Left kidney (tissue), 2 donors: ENCODE data around the gene OR5K2. TPM values are rescaled to one million over a fixed set of nuclear protein-coding genes. Genes with fewer than 3 reads are reported as not detected.

Source experiments
- DNase-seq: peaks from one replicate; pipeline ENCODE4 v3.0.0-alpha.2; 2013
- polyA plus RNA-seq: library from polyadenylated mRNA; unstranded; fragments of 120-200 nt; gene quantifications from one replicate; pipeline ENCODE4 v1.2.1, GENCODE V29; 2013; ENCODE audit not compliant: insufficient read length

OR5K2 gene
- polyA plus RNA-seq, 1 donor: 1.2 TPM

DNA sequence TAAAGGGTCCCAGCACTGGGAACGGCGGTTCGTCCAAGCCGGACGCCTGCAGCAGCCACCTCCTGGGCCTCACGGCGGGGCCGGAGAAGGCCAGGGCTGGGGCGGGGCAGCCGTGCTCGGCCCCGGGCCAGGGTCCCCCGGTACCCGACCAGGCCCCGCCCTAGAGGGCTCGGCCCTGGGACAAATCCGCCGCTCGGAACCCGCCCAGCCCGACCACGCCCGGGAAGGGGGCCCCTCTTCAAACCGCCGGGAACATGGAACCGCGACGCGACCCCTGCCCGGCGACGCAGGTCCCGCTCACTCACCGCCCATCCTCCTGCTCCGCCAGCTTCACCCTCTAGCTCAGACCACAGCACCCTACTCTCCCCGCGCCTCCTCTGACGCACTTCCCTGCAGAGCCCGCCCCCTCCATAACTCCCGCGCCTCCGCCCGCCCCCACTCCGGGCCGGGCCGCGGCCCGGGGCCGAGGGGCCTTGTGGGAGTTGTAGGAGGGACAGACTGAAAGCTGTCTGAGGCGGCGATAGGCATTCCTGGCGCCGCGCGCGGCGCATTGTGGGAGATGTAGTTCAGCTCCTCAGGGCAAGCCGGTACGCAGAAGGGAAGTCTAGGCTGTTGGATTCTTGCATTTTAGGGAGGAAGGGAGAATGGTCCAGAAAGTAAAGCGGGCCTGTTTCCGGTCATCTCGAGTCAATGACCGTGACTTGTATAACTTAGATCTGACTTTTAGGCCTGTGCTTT lies 25.2 kb downstream of the OR5K2 start, which contains the start of gene CLDND1:
TSS of gene CLDND1 (minus strand) at position 359 of the 738 bp plus-strand sequence. CDS start 1,478 bp downstream, outside the sequence.
- peak; percentile 96 for DNase-seq

GRCh38 chr3:98525494-98525893 lies 28.0 kb downstream of the OR5K2 start:
- DNase-seq: no peak

DNA sequence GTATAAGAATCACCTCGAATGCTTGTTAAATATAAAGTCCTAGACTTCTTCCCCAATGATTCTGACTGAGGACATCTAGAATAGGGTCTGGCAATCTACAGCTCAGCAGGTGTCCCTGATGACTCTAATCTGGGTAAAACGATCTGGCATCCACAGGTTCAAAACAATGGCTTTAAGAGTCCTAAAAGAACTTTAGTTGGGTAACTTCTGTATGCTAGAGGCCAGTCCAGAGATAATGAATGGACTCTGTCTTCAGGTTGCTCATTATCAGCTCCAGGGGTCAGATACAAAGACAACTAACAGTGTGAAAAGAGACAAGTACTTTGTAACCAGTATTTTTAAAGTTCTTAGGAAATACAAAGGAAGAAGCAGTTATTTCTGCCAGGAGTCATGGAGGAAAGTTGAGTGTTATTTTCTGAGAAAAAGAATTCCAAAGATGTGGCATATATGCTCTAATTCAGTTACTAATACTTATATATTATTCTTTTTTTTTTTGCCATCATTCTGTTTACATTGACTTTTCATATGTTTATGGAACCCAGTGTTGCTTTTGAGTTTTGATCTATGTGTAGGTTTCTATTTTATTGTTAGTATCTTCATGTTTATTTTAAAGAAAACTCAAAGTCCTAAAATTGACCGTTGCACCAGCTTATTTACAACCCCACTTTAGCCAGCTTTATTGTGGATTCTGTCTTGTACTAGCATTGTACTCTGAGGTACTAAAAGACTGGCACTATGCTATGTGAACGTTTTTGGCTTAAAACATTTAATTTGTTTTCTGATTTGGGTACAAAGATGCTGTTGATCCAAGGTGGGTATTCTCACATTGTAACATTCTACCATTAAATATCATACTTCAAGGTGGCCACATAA lies 31.2 kb downstream of the OR5K2 start:
- DNase-seq: no peak

DNA sequence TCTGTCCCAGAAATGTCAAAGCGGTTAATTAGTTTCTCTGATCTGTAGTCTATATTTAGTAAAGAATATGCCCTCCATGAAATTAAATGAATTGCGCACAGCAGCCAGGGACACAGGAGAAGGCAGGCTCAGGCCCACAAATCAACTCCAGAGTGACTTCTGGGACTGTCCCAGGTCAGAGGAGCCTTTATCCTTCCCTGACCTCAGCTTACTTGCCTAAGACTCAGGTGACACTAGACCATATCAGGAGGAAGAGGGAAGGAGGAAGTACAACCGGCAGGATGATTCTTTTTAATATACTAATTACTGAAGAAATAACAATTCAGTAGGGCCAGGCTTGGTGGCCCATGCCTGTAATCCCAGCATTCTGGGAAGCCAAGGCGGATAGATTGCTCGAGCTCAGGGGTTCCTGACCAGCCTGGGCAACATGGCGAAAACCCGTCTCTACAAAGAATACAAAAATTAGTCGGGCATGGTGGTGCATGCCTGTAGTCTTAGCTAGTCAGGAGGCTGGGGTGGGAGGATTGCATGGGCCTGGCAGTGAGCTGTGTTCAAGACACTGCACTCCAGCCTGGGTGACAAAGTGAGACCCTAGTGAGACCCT lies 32.5 kb downstream of the OR5K2 start:
- DNase-seq: no peak

GRCh38 chr3:98530676-98531075 lies 33.2 kb downstream of the OR5K2 start:
- no peak for DNase-seq

DNA sequence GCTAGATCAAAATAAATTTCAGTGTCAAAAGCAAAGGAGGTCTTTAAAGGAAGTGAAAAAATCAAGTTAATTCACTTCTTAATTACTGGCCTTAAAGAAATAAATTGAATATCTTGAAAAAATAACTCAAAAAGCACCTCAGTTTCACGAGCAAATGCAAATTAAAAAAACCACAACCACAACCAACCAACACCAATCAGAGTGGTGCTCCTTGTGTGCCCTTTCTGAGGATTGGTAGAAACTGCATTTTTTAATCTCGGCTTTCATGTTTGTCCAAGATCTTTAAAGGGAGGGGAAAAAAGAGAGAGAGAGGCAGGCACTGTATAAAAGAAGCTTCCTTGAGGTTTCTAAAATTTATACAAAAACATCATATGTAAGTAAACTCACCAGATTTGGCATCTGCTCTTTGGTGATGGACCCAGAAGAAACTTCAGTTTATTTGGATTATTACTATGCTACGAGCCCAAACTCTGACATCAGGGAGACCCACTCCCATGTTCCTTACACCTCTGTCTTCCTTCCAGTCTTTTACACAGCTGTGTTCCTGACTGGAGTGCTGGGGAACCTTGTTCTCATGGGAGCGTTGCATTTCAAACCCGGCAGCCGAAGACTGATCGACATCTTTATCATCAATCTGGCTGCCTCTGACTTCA lies 34.3 kb downstream of the OR5K2 start, which contains the start of gene GPR15:
TSS of gene GPR15 (plus strand) at position 357 of the 653 bp plus-strand sequence. CDS start at position 413, 56 bp downstream.
- DNase-seq: no peak

DNA sequence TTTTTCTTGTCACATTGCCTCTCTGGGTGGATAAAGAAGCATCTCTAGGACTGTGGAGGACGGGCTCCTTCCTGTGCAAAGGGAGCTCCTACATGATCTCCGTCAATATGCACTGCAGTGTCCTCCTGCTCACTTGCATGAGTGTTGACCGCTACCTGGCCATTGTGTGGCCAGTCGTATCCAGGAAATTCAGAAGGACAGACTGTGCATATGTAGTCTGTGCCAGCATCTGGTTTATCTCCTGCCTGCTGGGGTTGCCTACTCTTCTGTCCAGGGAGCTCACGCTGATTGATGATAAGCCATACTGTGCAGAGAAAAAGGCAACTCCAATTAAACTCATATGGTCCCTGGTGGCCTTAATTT lies 34.8 kb downstream of the OR5K2 start:
- no peak for DNase-seq

DNA sequence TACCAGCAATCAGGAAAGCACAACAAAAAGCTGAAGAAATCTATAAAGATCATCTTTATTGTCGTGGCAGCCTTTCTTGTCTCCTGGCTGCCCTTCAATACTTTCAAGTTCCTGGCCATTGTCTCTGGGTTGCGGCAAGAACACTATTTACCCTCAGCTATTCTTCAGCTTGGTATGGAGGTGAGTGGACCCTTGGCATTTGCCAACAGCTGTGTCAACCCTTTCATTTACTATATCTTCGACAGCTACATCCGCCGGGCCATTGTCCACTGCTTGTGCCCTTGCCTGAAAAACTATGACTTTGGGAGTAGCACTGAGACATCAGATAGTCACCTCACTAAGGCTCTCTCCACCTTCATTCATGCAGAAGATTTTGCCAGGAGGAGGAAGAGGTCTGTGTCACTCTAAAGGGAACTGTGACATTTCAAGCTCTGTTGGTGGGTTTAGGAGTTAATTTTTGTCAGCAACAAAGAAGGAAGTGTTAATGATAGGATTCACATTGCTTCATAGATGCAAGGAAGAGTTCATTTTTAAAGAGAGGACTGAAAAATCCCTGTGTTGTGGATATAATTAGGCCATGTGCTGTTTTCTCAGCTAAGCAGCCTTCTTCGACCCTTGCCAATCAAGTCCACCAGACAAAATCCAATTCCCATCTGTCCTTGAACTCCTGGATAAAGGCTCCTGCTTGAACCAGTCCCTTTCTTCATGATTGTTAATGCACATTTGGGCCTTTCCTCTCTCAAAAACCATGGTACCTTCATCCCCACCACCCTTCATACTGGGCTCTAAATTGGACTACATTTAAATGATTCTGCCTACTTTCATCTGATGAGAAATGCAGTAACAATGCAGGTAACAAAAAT lies 35.5 kb downstream of the OR5K2 start:
- no peak for DNase-seq

- no peak for DNase-seq
Measured at GRCh38 chr3:98534168-98534567, 36.7 kb downstream of the OR5K2 start.

GRCh38 chr3:98534734-98535133 lies 37.3 kb downstream of the OR5K2 start:
- DNase-seq: no peak

- DNase-seq: no peak
Measured at GRCh38 chr3:98536456-98537017, 39.1 kb downstream of the OR5K2 start.

DNA sequence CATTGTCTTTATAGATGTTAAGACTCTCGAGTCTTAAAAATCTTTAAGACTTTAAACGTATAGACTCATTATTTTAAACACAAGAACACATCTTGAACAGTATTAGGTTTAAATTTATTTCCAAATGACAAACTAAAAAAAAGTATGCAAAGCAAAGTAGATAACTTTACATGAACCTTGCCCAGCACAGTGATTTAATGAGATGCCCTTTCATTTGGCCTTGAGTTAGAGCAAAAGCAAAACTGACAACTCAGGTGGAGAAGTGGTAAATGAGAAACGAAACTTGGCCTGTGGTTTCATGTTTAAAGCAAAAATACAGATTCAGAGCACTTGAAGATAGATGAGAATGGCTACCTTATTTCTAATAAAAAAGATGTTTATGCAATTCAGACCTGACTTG lies 42.9 kb downstream of the OR5K2 start:
- DNase-seq: no peak

DNA sequence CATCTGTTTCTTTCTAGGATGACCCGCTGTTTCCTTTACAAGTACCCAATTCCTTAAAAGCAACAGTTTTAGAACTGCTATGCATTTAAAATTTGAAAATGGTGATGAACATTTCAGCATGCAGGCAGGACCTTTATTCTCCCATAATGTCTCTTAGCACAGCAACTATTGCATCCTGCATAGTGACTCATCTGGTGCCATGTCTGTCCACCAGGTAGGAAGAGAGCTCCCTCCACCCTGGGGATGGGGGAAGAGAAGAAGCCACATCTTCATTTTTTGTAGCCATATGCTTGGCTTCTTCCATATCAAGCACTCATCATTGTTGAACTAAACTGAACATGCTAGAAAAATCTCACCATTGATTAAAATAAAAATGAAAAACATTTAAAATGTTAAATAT lies 44.2 kb downstream of the OR5K2 start:
- no peak for DNase-seq

DNA sequence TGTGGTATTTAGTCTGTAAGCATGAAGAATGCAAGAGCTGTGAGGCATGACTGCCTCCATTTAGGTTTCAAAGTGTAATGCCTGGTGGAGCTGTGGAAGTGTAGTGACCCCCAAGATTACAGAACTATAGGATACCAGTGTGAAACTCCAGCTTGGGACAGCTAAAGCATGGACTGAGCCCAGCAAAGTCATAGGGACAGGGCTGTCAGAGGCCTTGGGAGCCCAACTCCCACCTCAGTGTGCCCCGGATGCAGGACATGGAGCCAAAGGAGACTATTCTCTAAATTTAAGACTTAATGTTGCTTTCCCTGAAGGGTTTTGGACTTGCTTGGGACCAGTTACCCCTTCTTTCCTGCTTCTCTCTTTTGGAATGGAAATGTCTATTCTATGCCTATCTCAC lies 45.1 kb downstream of the OR5K2 start:
- DNase-seq: no peak

DNA sequence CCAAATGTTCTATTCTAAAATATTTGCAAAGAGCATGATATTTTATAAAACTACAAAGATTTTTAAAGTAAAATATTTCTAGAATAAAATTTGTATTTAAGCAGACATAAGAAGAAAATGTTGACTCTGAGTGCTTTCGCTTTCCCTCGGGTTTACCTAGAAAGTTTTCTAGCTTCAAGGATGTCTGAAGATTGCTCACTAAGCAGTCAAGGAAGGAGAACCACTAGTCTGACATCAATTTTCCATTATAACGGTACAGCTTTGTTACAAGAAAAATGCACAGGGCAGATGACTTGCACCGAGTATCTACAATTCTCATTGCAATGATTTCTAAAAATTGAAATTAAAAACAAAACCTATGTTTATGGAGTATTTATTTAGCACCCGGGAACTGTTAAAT lies 48.5 kb downstream of the OR5K2 start:
- no peak for DNase-seq

Other genes starting within 250 kb of the OR5K2 start
- gene OR5H6, start 233.4 kb upstream of the OR5K2 start, polyA plus RNA-seq: not detected
- gene OR5H2, start 215.2 kb upstream of the OR5K2 start, polyA plus RNA-seq: not detected
- not detected for gene OR5K4, start 143.8 kb upstream of the OR5K2 start, polyA plus RNA-seq
- not detected for gene OR5K3, start 107.0 kb upstream of the OR5K2 start, polyA plus RNA-seq
- not detected for gene OR5K1, start 34.5 kb upstream of the OR5K2 start, polyA plus RNA-seq
- 193 TPM for gene CLDND1, start 25.2 kb downstream of the OR5K2 start, polyA plus RNA-seq
- not detected for gene GPR15, start 34.3 kb downstream of the OR5K2 start, polyA plus RNA-seq
- gene CPOX, start 95.9 kb downstream of the OR5K2 start, polyA plus RNA-seq: 27.1 TPM